Sigmoid colon (tissue), 7 donors: Measurements from ENCODE around the gene PLS3. TPM values are rescaled to one million over a fixed set of nuclear protein-coding genes. Genes with fewer than 3 reads are reported as not detected.

Experiments
- DNase-seq: peaks from one replicate; pipeline ENCODE4 v3.0.0-alpha.2; 2019
- H3K27ac ChIP-seq, 4 donors: fragments of 200-600 bp; sonication (generic); one replicate each; pipeline ENCODE4 v1.5.1; 2016 to 2019; ENCODE audit warnings: mild to moderate bottlenecking in 1 of 4
- H3K27me3 ChIP-seq, 3 donors: fragments of 200-600 bp; sonication (generic); one replicate each; pipeline ENCODE4 v1.5.1; 2019; ENCODE audit warnings: mild to moderate bottlenecking in 1 of 3
- H3K36me3 ChIP-seq, 4 donors: fragments of 200-600 bp; sonication (generic); one replicate each; pipeline ENCODE4 v1.5.1; 2016 to 2019
- H3K4me1 ChIP-seq, 4 donors: fragments of 200-600 bp; sonication (generic); one replicate each; pipeline ENCODE4 v1.5.1; 2017 to 2019
- H3K4me3 ChIP-seq, 4 donors: fragments of 200-600 bp; sonication (generic); one replicate each; pipeline ENCODE4 v1.5.1; 2017 to 2019; ENCODE audit warnings: mild to moderate bottlenecking in 2 of 4, moderate library complexity in 1 of 4
- H3K9me3 ChIP-seq, 4 donors: fragments of 200-600 bp in 3 of 4; sonication (generic) in 3 of 4; one replicate each; pipeline versions ENCODE4 v1.5.1 to v1.6.1; 2013 to 2019
- CTCF ChIP-seq, 4 experiments: fragments of 450-650 bp in 3 of 4; fragments of 200-600 bp in 1 of 4; IDR thresholded peaks; one replicate each; pipeline ENCODE4 v1.5.1; 2016 to 2019; ENCODE audit warnings: antibody characterized with exemption in 4 of 4, mild to moderate bottlenecking in 3 of 4, moderate library complexity in 2 of 4
- EP300 ChIP-seq, 4 donors: sonication (generic); formaldehyde crosslinking; IDR thresholded peaks; one replicate each; pipeline ENCODE4 v1.6.1; 2017; ENCODE audit warnings: antibody characterized with exemption in 4 of 4
- POLR2A ChIP-seq, 2 donors: fragments of 450-650 bp; IDR thresholded peaks; one replicate each; pipeline ENCODE4 v1.6.1; 2016; ENCODE audit warnings: antibody characterized with exemption in 2 of 2, mild to moderate bottlenecking in 2 of 2, moderate library complexity in 2 of 2
- POLR2AphosphoS5 ChIP-seq, 4 donors: sonication (generic); formaldehyde crosslinking; IDR thresholded peaks; one replicate each; pipeline ENCODE4 v1.6.1; 2017; ENCODE audit warnings: antibody characterized with exemption in 4 of 4
- WGBS, 2 donors: extraction: QIAGEN DNeasy Blood & Tissue Kit; methylation state at CpG; one replicate each; pipeline ENCODE4 v1.1.7; 2013; 5-methylcytosine and 5-hydroxymethylcytosine counted together
- intact Hi-C: fragments of 100-400 bp; cut with DNase I; formaldehyde crosslinking; loops from one replicate; pipeline ENCODE4 v1.15.1; 2023
- polyA plus RNA-seq, 3 donors: library from polyadenylated mRNA; stranded (reverse); fragments of 200-250 nt; gene quantifications; one replicate each; pipeline ENCODE4 v1.2.3, GENCODE V29; 2013
- total RNA-seq, 4 donors: library from RNA; depleted of rRNA; stranded (reverse); fragments of >200 nt; gene quantifications; one replicate each; pipeline ENCODE4 v1.1.0, GENCODE V29; 2016
- donor health status: healthy with polysubstance abuse.
- donor health status: Bipolar disorder and iron deficiency.
- donor health status: healthy.

PLS3 gene
- total and polyA plus RNA-seq, 7 donors: 8.3 to 71.5 (median 50.2) TPM

GRCh38 chrX:115616943-115617563 lies 56.1 kb downstream of the PLS3 start:
- H3K4me1 ChIP-seq: peaks cover 0 to 31% (median 7%) of the 10 kb centered on the region in 4 donors
- WGBS, 2 donors: 76 to 87% methylated on average over 5 of the region's 5 CpGs
- peak overlapping the region; percentile 73 to 84 (median 80) for H3K27ac ChIP-seq
- H3K4me3 ChIP-seq: peak overlapping the region in 1 of 4 donors; percentile 10
- no peak for TF ChIP-seq POLR2A (IDR thresholded peaks at IDR 0.05)
- TF ChIP-seq POLR2AphosphoS5 (IDR thresholded peaks at IDR 0.05): no peak
- TF ChIP-seq EP300 (IDR thresholded peaks at IDR 0.05): no peak
- no peak for TF ChIP-seq CTCF (IDR thresholded peaks at IDR 0.05)
- H3K36me3 ChIP-seq: no peaks in the 10 kb centered on the region
- no peaks in the 10 kb centered on the region for H3K9me3 ChIP-seq
- intact Hi-C loops: no loop called here
- no peak for DNase-seq
- no peaks in the 10 kb centered on the region for H3K27me3 ChIP-seq

DNA sequence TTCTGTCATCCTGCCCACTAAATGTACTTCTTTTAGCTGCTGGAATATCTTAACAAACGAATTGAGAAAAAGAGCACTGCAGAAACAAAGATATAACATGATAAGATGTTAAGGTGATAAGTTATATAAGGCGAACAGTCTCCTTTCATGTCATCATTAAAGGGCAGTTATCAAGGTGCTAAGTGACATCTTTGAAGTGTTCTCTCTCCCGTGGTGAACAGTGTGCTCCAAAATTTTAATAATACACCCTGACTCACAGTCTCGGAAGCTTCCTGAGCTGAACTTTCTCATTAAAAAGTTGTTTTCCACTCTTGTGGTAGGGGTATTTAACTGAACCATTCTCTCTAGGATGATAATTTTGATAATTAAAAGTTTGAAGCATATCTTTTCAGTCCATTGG lies 61.6 kb downstream of the PLS3 start:
- Histone ChIP-seq H3K9me3 (no peaks in the 10 kb centered on the region), H3K4me1 (peaks cover 0 to 5% (median 0%) of the 10 kb centered on the region in 4 donors), H3K27me3 (no peaks in the 10 kb centered on the region), H3K4me3 (no peak overlapping the region), H3K36me3 (no peaks in the 10 kb centered on the region), H3K27ac (peak overlapping the region in 2 of 4 donors; percentile 32 to 42)
- DNase-seq: no peak
- TF ChIP-seq CTCF (IDR thresholded peaks at IDR 0.05) (no peak), POLR2AphosphoS5 (IDR thresholded peaks at IDR 0.05) (no peak), POLR2A (IDR thresholded peaks at IDR 0.05) (no peak), EP300 (IDR thresholded peaks at IDR 0.05) (no peak)
- 76 to 80% methylated on average over 4 of the region's 4 CpGs for WGBS, 2 donors
- intact Hi-C loops: no loop called here

DNA sequence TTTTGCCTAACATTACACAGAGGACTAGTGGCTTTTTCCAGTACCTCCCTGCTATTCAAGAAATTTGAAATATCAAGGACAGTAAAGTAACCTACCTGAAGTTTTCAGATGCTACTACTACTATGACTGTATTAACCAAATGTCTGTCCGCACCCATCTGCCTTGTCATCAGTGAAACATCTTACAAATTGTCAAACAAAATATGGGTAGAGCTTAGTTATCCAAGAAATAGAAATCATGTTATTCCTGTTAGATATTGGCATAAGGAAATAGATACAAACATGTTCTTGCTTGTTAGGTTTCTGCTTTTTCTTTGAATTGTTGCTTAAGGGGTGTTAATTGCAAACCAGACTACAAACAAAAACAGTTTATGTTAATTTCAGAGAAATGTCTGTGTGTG lies 63.9 kb downstream of the PLS3 start:
- Histone ChIP-seq H3K9me3 (no peaks in the 10 kb centered on the region), H3K27ac (peak overlapping the region; percentile 55 to 71 (median 65)), H3K4me3 (no peak overlapping the region), H3K36me3 (no peaks in the 10 kb centered on the region), H3K27me3 (no peaks in the 10 kb centered on the region), H3K4me1 (peaks cover 0 to 6% (median 0%) of the 10 kb centered on the region in 4 donors)
- WGBS, 2 donors: 85 to 89% methylated on average over 1 of the region's 1 CpG
- DNase-seq: no peak
- intact Hi-C loops: no loop called here
- TF ChIP-seq CTCF (IDR thresholded peaks at IDR 0.05): no peak
- no peak for TF ChIP-seq EP300 (IDR thresholded peaks at IDR 0.05)
- TF ChIP-seq POLR2AphosphoS5 (IDR thresholded peaks at IDR 0.05): no peak
- TF ChIP-seq POLR2A (IDR thresholded peaks at IDR 0.05): no peak

DNA sequence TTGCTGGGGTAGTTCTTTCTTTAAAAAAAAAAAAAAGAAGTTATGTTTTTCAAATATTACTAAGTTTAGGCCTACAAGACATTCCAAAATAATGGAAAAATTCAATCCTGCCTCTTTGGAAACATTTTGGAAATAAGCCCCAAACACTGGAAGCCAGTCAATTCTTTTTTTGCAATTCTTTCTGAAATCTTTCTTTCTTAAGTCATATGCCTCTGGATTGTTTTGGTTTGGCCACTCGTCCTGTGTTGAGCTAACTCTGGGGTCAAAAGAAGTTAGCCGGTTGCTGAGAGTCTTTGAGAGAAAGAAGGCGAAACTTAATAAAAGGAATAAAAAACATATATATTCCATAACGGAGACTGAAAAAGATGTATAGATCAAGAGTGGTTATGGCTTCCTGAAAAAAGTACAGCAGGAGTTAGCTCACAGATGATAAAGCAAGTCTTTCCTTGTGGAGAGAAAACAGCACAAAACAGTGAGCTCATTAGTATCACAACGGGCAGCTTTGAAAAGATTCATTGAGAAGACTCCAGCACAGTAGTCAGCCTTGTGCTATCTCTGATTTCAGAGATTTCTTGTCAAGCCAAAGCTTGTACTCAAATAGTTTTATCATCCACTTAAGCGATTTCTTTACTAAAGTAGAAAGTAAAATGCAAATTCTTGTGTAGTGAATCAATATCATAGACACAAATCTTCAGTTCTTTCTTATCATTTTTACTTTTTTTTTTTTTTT lies 64.8 kb downstream of the PLS3 start:
- peaks cover 0 to 10% (median 2%) of the 10 kb centered on the region in 4 donors for H3K4me1 ChIP-seq
- WGBS, 2 donors: 75 to 84% methylated on average over 6 of the region's 6 CpGs
- no peaks in the 10 kb centered on the region for H3K36me3 ChIP-seq
- no peak for DNase-seq
- H3K27me3 ChIP-seq: no peaks in the 10 kb centered on the region
- intact Hi-C loops: no loop called here
- no peaks in the 10 kb centered on the region for H3K9me3 ChIP-seq
- peak overlapping the region; percentile 55 to 71 (median 65) for H3K27ac ChIP-seq
- TF ChIP-seq EP300 (IDR thresholded peaks at IDR 0.05): no peak
- no peak overlapping the region for H3K4me3 ChIP-seq

GRCh38 chrX:115630204-115630603 lies 69.2 kb downstream of the PLS3 start:
- no peaks in the 10 kb centered on the region for H3K36me3 ChIP-seq
- H3K4me1 ChIP-seq: peaks cover 0 to 8% (median 2%) of the 10 kb centered on the region in 4 donors
- WGBS, 2 donors: 85 to 93% methylated on average over 2 of the region's 2 CpGs
- H3K4me3 ChIP-seq: no peak overlapping the region
- H3K9me3 ChIP-seq: no peaks in the 10 kb centered on the region
- peak overlapping the region in 3 of 4 donors; percentile 1 to 34 (median 19) for H3K27ac ChIP-seq
- no peak for DNase-seq
- intact Hi-C loops: no loop called here
- H3K27me3 ChIP-seq: no peaks in the 10 kb centered on the region
- no peak for TF ChIP-seq CTCF (IDR thresholded peaks at IDR 0.05)
- no peak for TF ChIP-seq POLR2A (IDR thresholded peaks at IDR 0.05)
- TF ChIP-seq POLR2AphosphoS5 (IDR thresholded peaks at IDR 0.05): no peak
- no peak for TF ChIP-seq EP300 (IDR thresholded peaks at IDR 0.05)
